Mammary epithelial cell (primary cell): ENCODE results near the gene GC.

Source experiments
- CTCF ChIP-seq, 2 donors: IDR thresholded peaks in 1 of 2; conservative IDR thresholded peaks in 1 of 2; 2 replicates each; pipeline ENCODE4 v1.5.1; 2011 to 2012; ENCODE audit warnings: inconsistent platforms in 2 of 2, low read length in 2 of 2, mild to moderate bottlenecking in 2 of 2, control low read depth in 1 of 2, low read depth in 1 of 2; ENCODE audit not compliant: insufficient read depth in 1 of 2; ENCODE audit errors: extremely low read depth in 1 of 2
- EZH2 ChIP-seq: IDR thresholded peaks from 2 replicates; pipeline ENCODE4 v1.6.1; 2012; ENCODE audit warnings: low read length, inconsistent platforms, borderline replicate concordance

GRCh38 chr4:71765821-71766383 is 18.0 kb downstream of the GC start:
- TF ChIP-seq CTCF (conservative IDR thresholded peaks at IDR 0.05 in 1 of 2, IDR thresholded peaks at IDR 0.05 in 1 of 2; ENCODE audit: extremely low read depth in 1 of 2, insufficient read depth in 1 of 2, low read depth in 1 of 2, low read length in 2 of 2) (no peak), EZH2 (no peak)
